HepG2 (cell line): Measurements from ENCODE around the gene TARBP2. TPM values are rescaled to one million over a fixed set of nuclear protein-coding genes. Genes with fewer than 3 reads are reported as not detected.

Experiments used
- ASH2L ChIP-seq: fragments of 300-600, 200-600 bp; sonication (generic); IDR thresholded peaks from 2 replicates; pipeline ENCODE4 v1.7.0; 2017; ENCODE audit warnings: low read depth, mild to moderate bottlenecking, moderate library complexity, mixed read lengths, low read length; ENCODE audit not compliant: insufficient read length
- CEBPZ ChIP-seq: IDR thresholded peaks from 2 replicates; pipeline ENCODE4 v1.6.1; 2012; ENCODE audit warnings: low read length, improper control_type of control experiment
- GLMP ChIP-seq: sonication (generic); formaldehyde crosslinking; IDR thresholded peaks from 2 replicates; pipeline ENCODE4 v1.9.0; 2021; ENCODE audit warnings: missing genetic modification reagents, mild to moderate bottlenecking, borderline replicate concordance
- HNF4A ChIP-seq: sonication (generic); formaldehyde crosslinking; IDR thresholded peaks from 2 replicates; pipeline ENCODE4 v1.4.0; 2020; ENCODE audit warnings: missing genetic modification reagents
- NCOR1 ChIP-seq: fragments of 200-600 bp; sonication (generic); IDR thresholded peaks from 2 replicates; pipeline ENCODE4 v1.7.0; 2017; ENCODE audit warnings: antibody characterized with exemption, low read length, borderline replicate concordance
- POLR2AphosphoS2 ChIP-seq: IDR thresholded peaks from 2 replicates; pipeline ENCODE4 v1.6.1; 2011; ENCODE audit warnings: low read depth, low read length, improper control_type of control experiment
- PRPF4 ChIP-seq: fragments of 200-400 bp; formaldehyde crosslinking; IDR thresholded peaks from 2 replicates; pipeline ENCODE4 v1.6.1; 2016; ENCODE audit warnings: low read length, low read depth; ENCODE audit not compliant: poor library complexity, severe bottlenecking
- SIX4 ChIP-seq: sonication (generic); formaldehyde crosslinking; IDR thresholded peaks from 2 replicates; pipeline ENCODE4 v1.4.0; 2020; ENCODE audit warnings: missing genetic modification reagents
- TOE1 ChIP-seq: sonication (generic); formaldehyde crosslinking; IDR thresholded peaks from 2 replicates; pipeline ENCODE4 v1.4.0; 2020; ENCODE audit warnings: mild to moderate bottlenecking, missing genetic modification reagents
- ZNF101 ChIP-seq: sonication (generic); formaldehyde crosslinking; IDR thresholded peaks from 2 replicates; pipeline ENCODE4 v1.4.0; 2020; ENCODE audit warnings: mild to moderate bottlenecking, low read depth, missing genetic modification reagents, borderline replicate concordance
- ZNF18 ChIP-seq: sonication (generic); formaldehyde crosslinking; IDR thresholded peaks from 2 replicates; pipeline ENCODE4 v1.8.0; 2022; ENCODE audit warnings: mild to moderate bottlenecking, missing genetic modification reagents; ENCODE audit not compliant: insufficient replicate concordance
- ZNF260 ChIP-seq: sonication (generic); formaldehyde crosslinking; IDR thresholded peaks from 2 replicates; pipeline ENCODE4 v1.4.0; 2020; ENCODE audit warnings: missing genetic modification reagents, low read depth, mild to moderate bottlenecking, borderline replicate concordance
- ZNF281 ChIP-seq: sonication (generic); formaldehyde crosslinking; IDR thresholded peaks from 2 replicates; pipeline ENCODE4 v1.4.0; 2020; ENCODE audit warnings: missing genetic modification reagents, borderline replicate concordance
- ZNF503 ChIP-seq: sonication (generic); formaldehyde crosslinking; IDR thresholded peaks from 2 replicates; pipeline ENCODE4 v1.4.0; 2020; ENCODE audit warnings: missing genetic modification reagents
- ZNF615 ChIP-seq: sonication (generic); formaldehyde crosslinking; IDR thresholded peaks from 2 replicates; pipeline ENCODE4 v1.5.0; 2020; ENCODE audit warnings: mild to moderate bottlenecking, missing genetic modification reagents, borderline replicate concordance
- ZNF672 ChIP-seq: sonication (generic); formaldehyde crosslinking; IDR thresholded peaks from 2 replicates; pipeline ENCODE4 v1.8.1; 2022; ENCODE audit warnings: missing genetic modification reagents
- polyA plus RNA-seq, 8 experiments: library from polyadenylated mRNA; depleted of rRNA in 3 of 8; stranded (reverse) in 7 of 8; unstranded in 1 of 8; fragments of >200 nt; fragmentation: Illumina TruSeq in 4 of 8; extraction: Trizol in 4 of 8; gene quantifications; 2 replicates each; pipeline versions ENCODE4 v1.2.1 to v1.2.3, GENCODE V29; 2011 to 2016; ENCODE audit warnings: low read depth in 4 of 8, missing spikeins in 1 of 8, mixed read lengths in 1 of 8; ENCODE audit not compliant: insufficient read depth in 1 of 8
- total RNA-seq, 5 experiments: library from RNA; depleted of rRNA; stranded (reverse); fragments of >200 nt; fragmentation: Illumina TruSeq; extraction: Trizol; gene quantifications; 2 replicates each; pipeline ENCODE4 v1.2.3, GENCODE V29; 2016; ENCODE audit warnings: low read depth in 1 of 5

Gene TARBP2
- total and polyA plus RNA-seq, 2 of the 13 experiments (the other 11 are each of a cell fraction or from before 2014, with no cell fraction given) = 47.0 to 55.5 TPM

- no peak for TF ChIP-seq NCOR1
- TF ChIP-seq GLMP (CRISPR knock-in tag) = no peak
- no peak for TF ChIP-seq ZNF672 (CRISPR knock-in tag)
- no peak for TF ChIP-seq ZNF615 (CRISPR knock-in tag)
- TF ChIP-seq ZNF281 = no peak
- TF ChIP-seq TOE1 = no peak
- TF ChIP-seq SIX4 (CRISPR knock-in tag) = no peak
- no peak for TF ChIP-seq ZNF260 (CRISPR knock-in tag)
- TF ChIP-seq PRPF4 = no peak
- no peak for TF ChIP-seq ZNF503 (CRISPR knock-in tag)
- TF ChIP-seq HNF4A (CRISPR knock-in tag) = no peak
- TF ChIP-seq CEBPZ = no peak
- no peak for TF ChIP-seq ZNF18 (CRISPR knock-in tag)
- no peak for TF ChIP-seq ZNF101 (CRISPR knock-in tag)
- TF ChIP-seq POLR2AphosphoS2 = no peak
- no peak for TF ChIP-seq ASH2L
Measured at GRCh38 chr12:53508534-53509170, 7.6 kb downstream of the TARBP2 start (continued).
